ENCODE measurements around the gene RPL27A. TPM values are rescaled to one million over a fixed set of nuclear protein-coding genes. Genes with fewer than 3 reads are reported as not detected.

RPL27A gene
- total and polyA plus RNA-seq, 2 donors (not counting 3 experiments of a cell fraction or from before 2014, with no cell fraction given) = 1,303 to 1,363 TPM

- no peaks in the 10 kb centered on the region for H3K36me3 ChIP-seq (ENCODE audit: control insufficient read depth in 2 of 2, extremely low read depth in 1 of 2, insufficient read depth in 2 of 2, low read length in 2 of 2)
- H3K4me3 ChIP-seq (replicated peaks in 1 of 3; ENCODE audit: insufficient read depth in 1 of 3, low read depth in 1 of 3, low read length in 3 of 3) = no peak overlapping the region
- H3K9me1 ChIP-seq (replicated peaks; ENCODE audit: control insufficient read depth, extremely low read depth, insufficient read depth, low read length) = no peaks in the 10 kb centered on the region
- ChIA-PET CTCF (interaction anchor here (1.1 kb wide), 1 partner anchor 10 kb away, joined by 3 read pairs; no protein-coding TSS in a partner anchor), POLR2A (no interaction called here)
- no peak overlapping the region for H2AFZ ChIP-seq (ENCODE audit: low read depth, low read length)
- no peaks in the 10 kb centered on the region for H3K79me2 ChIP-seq (ENCODE audit: control insufficient read depth, insufficient read depth, low read length)
- TF ChIP-seq FOS (IDR thresholded peaks at IDR 0.05; ENCODE audit: borderline replicate concordance, insufficient read depth, low read length) (no peak), POLR2AphosphoS5 (IDR thresholded peaks at IDR 0.05; ENCODE audit: insufficient read depth, low read depth, low read length) (no peak), JUN (IDR thresholded peaks at IDR 0.05; ENCODE audit: borderline replicate concordance, insufficient read depth, insufficient read length, low read depth) (no peak), MAX (IDR thresholded peaks at IDR 0.05; ENCODE audit: insufficient read depth, insufficient read length) (no peak), MYC (IDR thresholded peaks at IDR 0.05; ENCODE audit: low read depth, low read length) (no peak), EZH2 (IDR thresholded peaks at IDR 0.05; ENCODE audit: borderline replicate concordance, low read depth, low read length, severe bottlenecking) (no peak), CTCF (IDR thresholded peaks at IDR 0.05; ENCODE audit: extremely low read depth in 1 of 2, insufficient read depth in 1 of 2, low read depth in 1 of 2, low read length in 2 of 2) (no peak)
- H4K20me1 ChIP-seq (replicated peaks; ENCODE audit: control insufficient read depth, extremely low read depth, insufficient read depth, low read length) = no peaks in the 10 kb centered on the region
- BruUV-seq (replicated peaks) = no TSS peak
- intact Hi-C loops (cut with micrococcal nuclease) (no loop called here), dilution Hi-C loops (cut with MboI; ENCODE audit: extremely low pct_ligation_motif_present, low sequenced_read_pairs) (no loop called here)
- no peak for DNase-seq (ENCODE audit: low read depth, low spot score)
- no peak overlapping the region for H3K9ac ChIP-seq (replicated peaks; ENCODE audit: extremely low read depth, insufficient read depth, low read length)
- no peak overlapping the region for H3K27ac ChIP-seq (ENCODE audit: insufficient read depth, low read depth, low read length)
- H3K4me1 ChIP-seq (ENCODE audit: control insufficient read depth, extremely low read depth, insufficient read depth, low read length) = peaks cover 25% of the 10 kb centered on the region
- FAIRE-seq = no peak
- H3K4me2 ChIP-seq (ENCODE audit: insufficient read depth, low read length) = no peak overlapping the region
- no peaks in the 10 kb centered on the region for H3K9me3 ChIP-seq (replicated peaks; ENCODE audit: control insufficient read depth, insufficient read depth, low read length)
- no peaks in the 10 kb centered on the region for H3K27me3 ChIP-seq (ENCODE audit: control insufficient read depth in 2 of 2, insufficient read depth in 2 of 2, low read length in 2 of 2)
Observed at GRCh38 chr11:8730697-8731020, 48.1 kb downstream of the RPL27A start.

Data from endothelial cell of umbilical vein (primary cell).